Gastroesophageal sphincter (tissue), 4 donors: ENCODE results near the gene MITF. TPM values are rescaled to one million over a fixed set of nuclear protein-coding genes. Genes with fewer than 3 reads are reported as not detected.
A peak's percentile ranks its signal among the peaks of the same experiment; 100 is the strongest.

ENCODE experiments used
- ATAC-seq: fragments of 150-250 bp; one replicate; pipeline ENCODE4 v1.9.1; 2016; ENCODE audit warnings: mild to moderate bottlenecking, moderate library complexity
- H3K27ac ChIP-seq, 4 donors: fragments of 200-600 bp; sonication (generic) in 3 of 4; 1 replicate in 3 of 4; 2 replicates in 1 of 4; pipeline ENCODE4 v1.5.1; 2016 to 2019
- H3K27me3 ChIP-seq: fragments of 200-600 bp; sonication (generic); one replicate; pipeline ENCODE4 v1.5.1; 2019
- H3K36me3 ChIP-seq, 2 donors: fragments of 200-600 bp; sonication (generic); one replicate each; pipeline ENCODE4 v1.5.1; 2019; ENCODE audit warnings: control low read depth in 1 of 2
- H3K4me1 ChIP-seq, 3 donors: fragments of 200-600 bp; sonication (generic); 1 replicate in 2 of 3; 2 replicates in 1 of 3; pipeline ENCODE4 v1.5.1; 2016 to 2019; ENCODE audit warnings: control low read depth in 2 of 3
- H3K4me3 ChIP-seq, 2 donors: fragments of 200-600 bp; sonication (generic); one replicate each; pipeline ENCODE4 v1.5.1; 2019; ENCODE audit warnings: mild to moderate bottlenecking in 1 of 2, moderate library complexity in 1 of 2
- H3K9me3 ChIP-seq, 3 donors: fragments of 200-600 bp; sonication (generic); one replicate each; pipeline ENCODE4 v1.5.1; 2017 to 2019; ENCODE audit warnings: control low read depth in 2 of 3
- EP300 ChIP-seq: sonication (generic); formaldehyde crosslinking; IDR thresholded peaks from one replicate; pipeline ENCODE4 v1.6.1; 2017; ENCODE audit warnings: antibody characterized with exemption, mild to moderate bottlenecking
- POLR2A ChIP-seq, 2 donors: fragments of 450-650 bp; IDR thresholded peaks; one replicate each; pipeline ENCODE4 v1.6.1; 2017; ENCODE audit warnings: antibody characterized with exemption in 2 of 2, mild to moderate bottlenecking in 2 of 2, moderate library complexity in 1 of 2
- POLR2AphosphoS5 ChIP-seq: sonication (generic); formaldehyde crosslinking; IDR thresholded peaks from one replicate; pipeline ENCODE4 v1.6.1; 2017; ENCODE audit warnings: antibody characterized with exemption
- WGBS, 2 donors: methylation state at CpG; one replicate each; pipeline ENCODE4 v1.1.5; 2018; ENCODE audit warnings: low coverage in 1 of 2; 5-methylcytosine and 5-hydroxymethylcytosine counted together
- total RNA-seq, 4 donors: library from RNA; depleted of rRNA; stranded (reverse); fragments of >200 nt; gene quantifications; one replicate each; pipeline ENCODE4 v1.1.0, GENCODE V29; 2016
- TF ChIP-seq, protein P1 (sequence below), 4 experiments: fragments of 200-600 bp in 2 of 4; fragments of 450-650 bp in 2 of 4; sonication (generic) in 1 of 4; IDR thresholded peaks; one replicate each; pipeline ENCODE4 v1.5.1; 2017 to 2019; ENCODE audit warnings: antibody characterized with exemption in 4 of 4, mild to moderate bottlenecking in 2 of 4, moderate library complexity in 2 of 4

The MITF gene
- total RNA-seq, 4 donors from 2014 or later = 44.8 to 86.8 (median 77.9) TPM

DNA sequence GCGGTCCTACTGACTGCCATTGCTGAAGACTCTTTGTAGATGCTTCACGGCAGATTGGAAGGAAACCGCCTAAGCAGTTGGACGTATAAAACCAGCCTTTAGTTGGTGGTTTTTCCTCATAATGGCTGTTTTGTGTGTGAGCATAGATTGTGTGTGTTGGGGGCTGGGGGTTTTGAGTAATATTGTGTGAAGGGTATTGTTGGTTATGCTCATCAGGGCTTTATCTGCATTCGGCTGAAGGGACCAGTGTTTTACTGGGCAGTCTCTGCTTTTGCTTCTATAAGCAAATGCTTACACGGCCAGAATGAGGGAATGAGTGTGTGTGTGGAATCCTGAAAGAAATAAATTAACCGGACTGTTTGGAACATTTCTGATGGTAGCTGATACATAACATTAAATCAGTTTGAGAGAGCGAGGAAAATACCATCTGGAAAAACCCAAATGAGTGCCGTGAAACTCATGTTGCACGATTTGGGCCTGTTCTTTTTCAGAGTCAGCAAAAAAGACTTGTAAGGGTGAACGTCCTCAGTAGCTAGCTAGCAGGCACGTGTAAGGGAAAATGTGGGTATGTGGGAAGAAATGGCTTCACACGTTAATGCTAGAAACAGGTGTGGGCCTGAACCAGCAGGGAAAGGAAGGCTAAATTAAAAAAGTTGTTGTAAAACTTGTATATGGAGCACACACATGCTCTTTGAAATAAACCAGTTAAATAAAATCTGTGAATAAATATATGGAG, 1.9 kb downstream of the MITF start:
- WGBS, 2 donors = 32 to 43% methylated on average over 11 of the region's 13 CpGs
- ATAC-seq = no peak
- peak overlapping the region; percentile 67 to 91 (median 90) for H3K27ac ChIP-seq
- H3K9me3 ChIP-seq = no peaks in the 10 kb centered on the region
- H3K4me1 ChIP-seq = peaks cover 18 to 65% (median 32%) of the 10 kb centered on the region in 3 donors
- peak overlapping the region; percentile 75 to 84 for H3K4me3 ChIP-seq
- no peaks in the 10 kb centered on the region for H3K27me3 ChIP-seq
- no peaks in the 10 kb centered on the region for H3K36me3 ChIP-seq
- TF ChIP-seq EP300 (no peak), POLR2AphosphoS5 (no peak), POLR2A (IDR thresholded peaks at IDR 0.05) (no peak)
- TF ChIP-seq, protein P1, sequence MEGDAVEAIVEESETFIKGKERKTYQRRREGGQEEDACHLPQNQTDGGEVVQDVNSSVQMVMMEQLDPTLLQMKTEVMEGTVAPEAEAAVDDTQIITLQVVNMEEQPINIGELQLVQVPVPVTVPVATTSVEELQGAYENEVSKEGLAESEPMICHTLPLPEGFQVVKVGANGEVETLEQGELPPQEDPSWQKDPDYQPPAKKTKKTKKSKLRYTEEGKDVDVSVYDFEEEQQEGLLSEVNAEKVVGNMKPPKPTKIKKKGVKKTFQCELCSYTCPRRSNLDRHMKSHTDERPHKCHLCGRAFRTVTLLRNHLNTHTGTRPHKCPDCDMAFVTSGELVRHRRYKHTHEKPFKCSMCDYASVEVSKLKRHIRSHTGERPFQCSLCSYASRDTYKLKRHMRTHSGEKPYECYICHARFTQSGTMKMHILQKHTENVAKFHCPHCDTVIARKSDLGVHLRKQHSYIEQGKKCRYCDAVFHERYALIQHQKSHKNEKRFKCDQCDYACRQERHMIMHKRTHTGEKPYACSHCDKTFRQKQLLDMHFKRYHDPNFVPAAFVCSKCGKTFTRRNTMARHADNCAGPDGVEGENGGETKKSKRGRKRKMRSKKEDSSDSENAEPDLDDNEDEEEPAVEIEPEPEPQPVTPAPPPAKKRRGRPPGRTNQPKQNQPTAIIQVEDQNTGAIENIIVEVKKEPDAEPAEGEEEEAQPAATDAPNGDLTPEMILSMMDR (IDR thresholded peaks at IDR 0.05) = no peak

DNA sequence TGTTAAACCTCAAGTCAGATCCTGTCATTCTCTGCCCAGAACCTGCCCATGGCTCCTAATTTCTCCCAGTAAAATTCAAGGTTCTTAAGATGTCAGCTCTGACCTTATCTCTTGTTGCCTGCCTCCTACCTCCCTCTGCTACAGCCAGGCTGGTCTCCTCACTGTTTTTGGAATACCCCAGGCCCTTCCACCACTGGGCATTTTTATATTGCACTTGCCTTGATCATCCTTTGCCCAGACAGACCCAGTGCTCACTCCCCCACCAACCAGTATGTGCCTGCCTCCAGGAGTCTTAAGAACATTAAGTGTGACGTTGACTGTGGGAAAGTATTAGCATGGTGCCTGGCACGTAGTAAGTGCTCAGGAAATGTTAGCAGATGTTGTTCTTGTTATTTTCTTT, 3.1 kb downstream of the MITF start:
- Histone ChIP-seq H3K9me3 (no peaks in the 10 kb centered on the region), H3K4me1 (peaks cover 28 to 77% (median 43%) of the 10 kb centered on the region in 3 donors), H3K27ac (peak overlapping the region; percentile 37 to 91 (median 90)), H3K27me3 (no peaks in the 10 kb centered on the region), H3K36me3 (no peaks in the 10 kb centered on the region), H3K4me3 (no peak overlapping the region)
- TF ChIP-seq POLR2A (IDR thresholded peaks at IDR 0.05) = no peak
- no peak for TF ChIP-seq POLR2AphosphoS5
- TF ChIP-seq EP300 = no peak
- 24 to 88% methylated on average over 2 of the region's 2 CpGs for WGBS, 2 donors
- no peak for ATAC-seq

DNA sequence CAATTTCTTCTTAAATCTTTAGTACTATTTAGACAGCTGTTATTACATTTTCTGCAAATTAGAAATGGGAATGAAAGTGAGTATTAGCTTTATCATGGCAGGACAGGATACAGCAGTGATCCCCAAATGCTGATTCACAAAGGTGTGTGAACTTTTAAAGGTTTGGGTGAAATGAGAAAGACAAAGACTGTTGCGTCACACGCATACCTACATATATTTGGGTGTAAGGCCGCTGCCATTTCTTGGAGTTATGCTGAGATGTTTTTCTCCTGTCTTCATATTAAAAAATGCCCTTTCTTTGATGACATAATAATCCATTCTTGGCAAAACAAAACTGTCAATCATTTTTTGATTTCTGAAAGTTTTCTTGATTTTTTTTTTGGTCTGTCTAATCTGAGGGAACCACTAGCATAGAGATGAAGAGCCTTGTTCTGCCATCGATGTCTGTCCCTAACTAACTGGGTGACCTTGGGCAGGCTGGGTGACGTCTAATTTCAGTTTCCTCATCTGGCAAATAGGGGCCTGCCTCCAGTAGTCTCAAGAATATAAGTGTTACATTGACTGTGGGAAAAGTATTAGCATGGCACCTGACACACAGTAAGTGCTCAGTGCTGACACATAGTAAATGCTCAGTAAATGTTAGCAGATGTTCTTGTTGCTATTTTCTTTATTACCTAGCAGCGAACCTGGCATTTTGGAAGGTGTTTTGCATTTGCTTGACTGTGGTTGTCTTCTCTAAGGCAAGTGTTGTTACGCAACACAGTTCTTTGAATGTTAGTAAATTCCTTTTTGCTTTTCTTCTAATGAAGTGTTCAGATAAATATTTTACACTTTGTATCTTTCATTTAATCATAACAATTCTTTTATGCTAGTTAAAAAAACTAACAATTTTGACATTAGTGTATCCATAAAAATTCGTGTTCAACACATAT, 5.0 kb downstream of the MITF start:
- H3K36me3 ChIP-seq = no peaks in the 10 kb centered on the region
- no peak overlapping the region for H3K4me3 ChIP-seq
- WGBS, 2 donors = 72 to 83% methylated on average over 6 to 7 of the region's 8 CpGs
- H3K27me3 ChIP-seq = no peaks in the 10 kb centered on the region
- H3K4me1 ChIP-seq = peaks cover 47 to 84% (median 60%) of the 10 kb centered on the region in 3 donors
- H3K27ac ChIP-seq = peak overlapping the region; percentile 52 to 91 (median 90)
- no peak for TF ChIP-seq POLR2A (IDR thresholded peaks at IDR 0.05)
- TF ChIP-seq EP300 = no peak
- TF ChIP-seq, protein P1 (IDR thresholded peaks at IDR 0.05) = no peak
- ATAC-seq = no peak
- H3K9me3 ChIP-seq = no peaks in the 10 kb centered on the region

DNA sequence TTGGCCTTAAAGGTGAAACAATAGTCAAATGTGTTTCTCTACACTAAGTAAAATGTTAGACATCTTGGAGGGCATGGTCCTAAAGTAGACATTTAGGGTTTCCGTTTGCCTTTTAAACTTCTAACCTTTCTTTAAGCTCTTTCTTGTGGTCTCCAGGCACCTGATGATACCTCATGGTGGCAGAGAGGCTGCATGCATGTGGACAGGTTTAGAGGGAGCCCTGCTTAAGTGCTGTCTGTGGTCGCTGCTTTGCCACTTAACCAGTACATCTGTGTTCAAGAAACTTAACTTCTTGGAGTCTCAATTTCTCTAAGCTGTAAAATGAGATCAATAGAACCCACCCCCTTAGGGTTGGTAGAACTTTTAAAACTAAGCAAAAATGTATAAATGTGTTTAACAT, 6.2 kb downstream of the MITF start:
- no peaks in the 10 kb centered on the region for H3K9me3 ChIP-seq
- WGBS, 2 donors = 72 to 79% methylated on average over 2 of the region's 2 CpGs

DNA sequence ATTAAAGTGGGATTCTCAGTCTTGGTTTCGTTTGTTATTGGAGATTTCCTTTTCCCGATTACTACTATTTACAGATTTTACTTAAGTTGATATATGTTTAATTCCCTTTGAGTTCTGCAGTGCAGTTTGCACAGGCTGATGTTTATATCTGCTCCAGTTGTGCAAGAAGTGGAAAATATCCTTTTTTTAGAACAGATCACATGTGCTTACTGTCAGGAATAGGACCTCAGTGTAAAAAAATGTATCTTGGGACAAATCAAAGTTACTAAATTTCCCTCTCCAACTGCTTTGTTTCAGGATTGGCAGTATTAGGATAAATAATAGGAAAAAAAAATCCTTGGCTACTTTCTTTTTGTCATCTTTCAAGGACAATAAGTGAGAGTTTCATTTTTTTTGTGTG, 6.9 kb downstream of the MITF start:
- H3K4me3 ChIP-seq = peak overlapping the region; percentile 3 to 7
- TF ChIP-seq POLR2AphosphoS5 (peak; percentile 79), EP300 (no peak)
- no peaks in the 10 kb centered on the region for H3K36me3 ChIP-seq
- H3K9me3 ChIP-seq = no peaks in the 10 kb centered on the region
- H3K27ac ChIP-seq = peak overlapping the region; percentile 83 to 93 (median 90)
- H3K27me3 ChIP-seq = no peaks in the 10 kb centered on the region
- ATAC-seq = peak; percentile 73
- H3K4me1 ChIP-seq = peaks cover 57 to 100% (median 74%) of the 10 kb centered on the region in 3 donors
- WGBS, 2 donors = 11 to 37% methylated on average over 2 of the region's 2 CpGs

More for the DNA sequence above, 6.2 kb downstream of the MITF start:
- no peak for TF ChIP-seq EP300
- TF ChIP-seq, protein P1 (IDR thresholded peaks at IDR 0.05) = no peak
- no peaks in the 10 kb centered on the region for H3K27me3 ChIP-seq
- H3K4me3 ChIP-seq = no peak overlapping the region
- no peak for ATAC-seq
- no peaks in the 10 kb centered on the region for H3K36me3 ChIP-seq
- peaks cover 51 to 97% (median 69%) of the 10 kb centered on the region in 3 donors for H3K4me1 ChIP-seq
- H3K27ac ChIP-seq = peak overlapping the region; percentile 83 to 93 (median 90)
